Measurements from ENCODE around the gene ZNF195.

Gene ZNF195

GRCh38 chr11:3380706-3381545, 2.0 kb upstream of the ZNF195 start:
- Histone ChIP-seq H4K20me1 (ENCODE audit: insufficient read depth, low read length) (no peaks in the 10 kb centered on the region), H3K36me3 (replicated peaks; ENCODE audit: insufficient read depth, low read length) (0 out of 2 replicates have a peak, but pooled peaks cover 4% of the 10 kb centered on the region), H3K4me3 (ENCODE audit: low read length) (no peak overlapping the region), H3K9me3 (replicated peaks; ENCODE audit: insufficient read depth, low read length) (no peaks in the 10 kb centered on the region), H3K79me2 (ENCODE audit: low read length) (peaks cover 30% of the 10 kb centered on the region), H3K9me2 (replicated peaks; ENCODE audit: insufficient read depth, low read length) (no peaks in the 10 kb centered on the region), H3K9ac (ENCODE audit: low read length) (no peak overlapping the region), H3K4me2 (ENCODE audit: low read depth, low read length) (no peak overlapping the region), H2AFZ (ENCODE audit: low read length) (no peak overlapping the region), H3K27ac (ENCODE audit: low read length) (no peak overlapping the region), H3F3A (ENCODE audit: insufficient read depth, low read length) (no peaks in the 10 kb centered on the region), H3K27me3 (replicated peaks; ENCODE audit: insufficient read depth, low read length) (no peaks in the 10 kb centered on the region), H3K4me1 (ENCODE audit: low read length) (0 out of 2 replicates have a peak, but pooled peaks cover 7% of the 10 kb centered on the region)
- no peak for DNase-seq
- TF ChIP-seq EZH2phosphoT487 (IDR thresholded peaks at IDR 0.05; ENCODE audit: low read length) (no peak), EZH2 (optimal IDR thresholded peaks at IDR 0.05; ENCODE audit: low read depth, low read length) (no peak)
- TF ChIP-seq, protein P1, sequence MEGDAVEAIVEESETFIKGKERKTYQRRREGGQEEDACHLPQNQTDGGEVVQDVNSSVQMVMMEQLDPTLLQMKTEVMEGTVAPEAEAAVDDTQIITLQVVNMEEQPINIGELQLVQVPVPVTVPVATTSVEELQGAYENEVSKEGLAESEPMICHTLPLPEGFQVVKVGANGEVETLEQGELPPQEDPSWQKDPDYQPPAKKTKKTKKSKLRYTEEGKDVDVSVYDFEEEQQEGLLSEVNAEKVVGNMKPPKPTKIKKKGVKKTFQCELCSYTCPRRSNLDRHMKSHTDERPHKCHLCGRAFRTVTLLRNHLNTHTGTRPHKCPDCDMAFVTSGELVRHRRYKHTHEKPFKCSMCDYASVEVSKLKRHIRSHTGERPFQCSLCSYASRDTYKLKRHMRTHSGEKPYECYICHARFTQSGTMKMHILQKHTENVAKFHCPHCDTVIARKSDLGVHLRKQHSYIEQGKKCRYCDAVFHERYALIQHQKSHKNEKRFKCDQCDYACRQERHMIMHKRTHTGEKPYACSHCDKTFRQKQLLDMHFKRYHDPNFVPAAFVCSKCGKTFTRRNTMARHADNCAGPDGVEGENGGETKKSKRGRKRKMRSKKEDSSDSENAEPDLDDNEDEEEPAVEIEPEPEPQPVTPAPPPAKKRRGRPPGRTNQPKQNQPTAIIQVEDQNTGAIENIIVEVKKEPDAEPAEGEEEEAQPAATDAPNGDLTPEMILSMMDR (IDR thresholded peaks at IDR 0.05; ENCODE audit: low read length), result no peak

DNA sequence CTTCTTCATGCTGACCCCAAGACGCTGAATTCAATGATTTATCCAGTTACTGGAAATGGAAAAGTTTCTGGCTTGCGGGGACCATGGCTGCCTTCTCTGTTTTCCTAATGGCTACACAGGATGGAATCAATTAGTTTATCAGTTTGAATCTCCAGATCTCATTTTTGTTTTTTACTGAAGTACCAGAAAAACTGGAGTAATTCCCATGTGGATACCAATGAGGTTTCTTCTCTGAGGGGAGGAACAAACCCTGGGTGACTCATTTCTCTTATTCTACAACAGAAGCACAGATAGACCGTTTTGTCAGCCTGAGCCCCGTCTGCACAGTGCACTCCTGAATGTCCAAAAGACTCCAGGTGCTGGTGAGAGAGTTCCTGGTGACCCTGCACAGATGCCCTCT, 3.4 kb downstream of the ZNF195 start:
- peaks cover 79% of the 10 kb centered on the region for H3K79me2 ChIP-seq (ENCODE audit: low read length)
- H2AFZ ChIP-seq (ENCODE audit: low read length), result no peak overlapping the region
- no peak overlapping the region for H3K27ac ChIP-seq (ENCODE audit: low read length)
- H3K9me3 ChIP-seq (replicated peaks; ENCODE audit: insufficient read depth, low read length), result no peaks in the 10 kb centered on the region
- no peak overlapping the region for H3K4me3 ChIP-seq (ENCODE audit: low read length)
- H4K20me1 ChIP-seq (ENCODE audit: insufficient read depth, low read length), result no peaks in the 10 kb centered on the region
- no peak overlapping the region for H3K9ac ChIP-seq (ENCODE audit: low read length)
- H3K4me2 ChIP-seq (ENCODE audit: low read depth, low read length), result no peak overlapping the region
- no peaks in the 10 kb centered on the region for H3K27me3 ChIP-seq (replicated peaks; ENCODE audit: insufficient read depth, low read length)
- H3K36me3 ChIP-seq (replicated peaks; ENCODE audit: insufficient read depth, low read length), result peaks cover 30% of the 10 kb centered on the region; the same call in 1 of the 2 replicates
- H3K9me2 ChIP-seq (replicated peaks; ENCODE audit: insufficient read depth, low read length), result no peaks in the 10 kb centered on the region
- no peaks in the 10 kb centered on the region for H3F3A ChIP-seq (ENCODE audit: insufficient read depth, low read length)
- DNase-seq, result no peak
- no peak for TF ChIP-seq EZH2phosphoT487 (IDR thresholded peaks at IDR 0.05; ENCODE audit: low read length)
- no peak for TF ChIP-seq EZH2 (optimal IDR thresholded peaks at IDR 0.05; ENCODE audit: low read depth, low read length)
- TF ChIP-seq, protein P1 (IDR thresholded peaks at IDR 0.05; ENCODE audit: low read length), result no peak
- H3K4me1 ChIP-seq (ENCODE audit: low read length), result 0 out of 2 replicates have a peak, but pooled peaks cover 7% of the 10 kb centered on the region

GRCh38 chr11:3370311-3370870, 8.6 kb downstream of the ZNF195 start:
- Histone ChIP-seq H3K79me2 (ENCODE audit: low read length) (peaks cover 57% of the 10 kb centered on the region), H3K27ac (ENCODE audit: low read length) (no peak overlapping the region), H2AFZ (ENCODE audit: low read length) (no peak overlapping the region), H3K9ac (ENCODE audit: low read length) (no peak overlapping the region), H3K4me1 (ENCODE audit: low read length) (no peaks in the 10 kb centered on the region), H3K4me3 (ENCODE audit: low read length) (no peak overlapping the region), H3K27me3 (replicated peaks; ENCODE audit: insufficient read depth, low read length) (no peaks in the 10 kb centered on the region), H3F3A (ENCODE audit: insufficient read depth, low read length) (no peaks in the 10 kb centered on the region), H4K20me1 (ENCODE audit: insufficient read depth, low read length) (no peaks in the 10 kb centered on the region), H3K4me2 (ENCODE audit: low read depth, low read length) (no peak overlapping the region), H3K36me3 (replicated peaks; ENCODE audit: insufficient read depth, low read length) (peaks cover 70% of the 10 kb centered on the region), H3K9me3 (replicated peaks; ENCODE audit: insufficient read depth, low read length) (no peaks in the 10 kb centered on the region; the same call in 1 of the 2 replicates), H3K9me2 (replicated peaks; ENCODE audit: insufficient read depth, low read length) (no peaks in the 10 kb centered on the region)
- TF ChIP-seq, protein P1 (IDR thresholded peaks at IDR 0.05; ENCODE audit: low read length), result no peak
- TF ChIP-seq EZH2phosphoT487 (IDR thresholded peaks at IDR 0.05; ENCODE audit: low read length), result no peak
- TF ChIP-seq EZH2 (optimal IDR thresholded peaks at IDR 0.05; ENCODE audit: low read depth, low read length), result no peak
- no peak for DNase-seq
